Stomach smooth muscle (tissue), 2 donors: ENCODE results near the gene CARD11.
"Not testable (repeated sequence)": the region's sequence is repeated elsewhere in the genome, so short reads cannot be mapped to it uniquely, and the experiment has no call there.

Experiments
- H3K27ac ChIP-seq: one replicate; pipeline ENCODE4 v1.7.0; 2013; ENCODE audit warnings: mild to moderate bottlenecking, low read length, inconsistent platforms
- H3K27me3 ChIP-seq, 2 donors: one replicate each; pipeline ENCODE4 v1.7.0; 2013; ENCODE audit warnings: low read length in 2 of 2; ENCODE audit not compliant: insufficient read depth in 2 of 2, control insufficient read depth in 1 of 2
- H3K36me3 ChIP-seq, 2 donors: one replicate each; pipeline ENCODE4 v1.7.0; 2013; ENCODE audit warnings: low read length in 2 of 2; ENCODE audit not compliant: control insufficient read depth in 2 of 2, insufficient read depth in 2 of 2
- H3K4me1 ChIP-seq: one replicate; pipeline ENCODE4 v1.7.0; 2013; ENCODE audit warnings: low read length; ENCODE audit not compliant: control insufficient read depth, insufficient read depth
- H3K4me3 ChIP-seq, 2 donors: one replicate each; pipeline ENCODE4 v1.7.0; 2013; ENCODE audit warnings: low read length in 2 of 2
- H3K9ac ChIP-seq, 2 donors: one replicate each; pipeline ENCODE4 v1.7.0; 2013; ENCODE audit warnings: low read length in 2 of 2, mild to moderate bottlenecking in 1 of 2
- H3K9me3 ChIP-seq, 2 donors: one replicate each; pipeline ENCODE4 v1.7.0; 2013; ENCODE audit warnings: low read length in 2 of 2; ENCODE audit not compliant: control insufficient read depth in 2 of 2
- donor health status: healthy.
- donor health status: Pancreatic carcinoma.

Gene CARD11

GRCh38 chr7:3065724-3066143, 22.1 kb upstream of the CARD11 start:
- H3K9ac ChIP-seq, result no peak overlapping the region
- H3K36me3 ChIP-seq, result no peaks in the 10 kb centered on the region
- H3K9me3 ChIP-seq, result peaks cover 0 to 2% of the 10 kb centered on the region in 2 donors
- H3K4me1 ChIP-seq, result no peaks in the 10 kb centered on the region
- no peak overlapping the region for H3K4me3 ChIP-seq
- peaks cover 4 to 10% of the 10 kb centered on the region in 2 donors for H3K27me3 ChIP-seq
- no peak overlapping the region for H3K27ac ChIP-seq

GRCh38 chr7:3064067-3064466, 20.4 kb upstream of the CARD11 start:
- Histone ChIP-seq H3K4me3 (no peak overlapping the region), H3K4me1 (no peaks in the 10 kb centered on the region), H3K36me3 (no peaks in the 10 kb centered on the region), H3K27ac (no peak overlapping the region), H3K9ac (no peak overlapping the region), H3K9me3 (no peaks in the 10 kb centered on the region), H3K27me3 (peaks cover 4 to 10% of the 10 kb centered on the region in 2 donors)

- no peak overlapping the region for H3K4me3 ChIP-seq
- no peak overlapping the region for H3K27ac ChIP-seq
- H3K9me3 ChIP-seq, result no peaks in the 10 kb centered on the region
- no peak overlapping the region for H3K9ac ChIP-seq
- H3K36me3 ChIP-seq, result no peaks in the 10 kb centered on the region
- H3K4me1 ChIP-seq, result no peaks in the 10 kb centered on the region
- peaks cover 4 to 10% of the 10 kb centered on the region in 2 donors for H3K27me3 ChIP-seq
Measured at GRCh38 chr7:3063016-3063753, 19.5 kb upstream of the CARD11 start.

- H3K4me3 ChIP-seq, result peak overlapping the region; percentile 23 to 44
- no peak overlapping the region for H3K27ac ChIP-seq
- peaks cover 3 to 13% of the 10 kb centered on the region in 2 donors for H3K27me3 ChIP-seq
- H3K4me1 ChIP-seq, result peaks cover 7% of the 10 kb centered on the region
- no peaks in the 10 kb centered on the region for H3K36me3 ChIP-seq
- H3K9me3 ChIP-seq, result peaks cover 3% of the 10 kb centered on the region in 2 donors
- no peak overlapping the region for H3K9ac ChIP-seq
Measured at GRCh38 chr7:3057066-3057420, 13.4 kb upstream of the CARD11 start.

- Histone ChIP-seq H3K9me3 (peaks cover 3% of the 10 kb centered on the region in 2 donors), H3K27me3 (peaks cover 3 to 13% of the 10 kb centered on the region in 2 donors), H3K36me3 (no peaks in the 10 kb centered on the region), H3K27ac (no peak overlapping the region), H3K4me3 (peak overlapping the region; percentile 23 to 44), H3K4me1 (peaks cover 7% of the 10 kb centered on the region), H3K9ac (no peak overlapping the region)
Measured at GRCh38 chr7:3056234-3057065, 12.8 kb upstream of the CARD11 start.

- H3K27me3 ChIP-seq, result peaks cover 3 to 13% of the 10 kb centered on the region in 2 donors
- no peak overlapping the region for H3K4me3 ChIP-seq
- H3K9me3 ChIP-seq, result peaks cover 3% of the 10 kb centered on the region in 2 donors
- no peak overlapping the region for H3K9ac ChIP-seq
- no peak overlapping the region for H3K27ac ChIP-seq
- no peaks in the 10 kb centered on the region for H3K36me3 ChIP-seq
- H3K4me1 ChIP-seq, result peaks cover 7% of the 10 kb centered on the region
Measured at GRCh38 chr7:3055626-3056025, 12.0 kb upstream of the CARD11 start.

- Histone ChIP-seq H3K27ac (no peak overlapping the region), H3K4me3 (no peak overlapping the region), H3K4me1 (no peaks in the 10 kb centered on the region), H3K9me3 (no peaks in the 10 kb centered on the region), H3K36me3 (no peaks in the 10 kb centered on the region), H3K9ac (no peak overlapping the region), H3K27me3 (peaks cover 14% of the 10 kb centered on the region in 2 donors)
Measured at GRCh38 chr7:3042861-3043489, 692 bp downstream of the CARD11 start.

- Histone ChIP-seq H3K27ac (no peak overlapping the region), H3K9ac (no peak overlapping the region), H3K9me3 (no peaks in the 10 kb centered on the region), H3K27me3 (peaks cover 14% of the 10 kb centered on the region in 2 donors), H3K36me3 (no peaks in the 10 kb centered on the region), H3K4me3 (no peak overlapping the region), H3K4me1 (no peaks in the 10 kb centered on the region)
Measured at GRCh38 chr7:3041986-3042675, 1.5 kb downstream of the CARD11 start.

- H3K4me1 ChIP-seq, result no peaks in the 10 kb centered on the region
- no peak overlapping the region for H3K27ac ChIP-seq
- H3K9me3 ChIP-seq, result no peaks in the 10 kb centered on the region
- H3K36me3 ChIP-seq, result no peaks in the 10 kb centered on the region
- H3K9ac ChIP-seq, result no peak overlapping the region
- peaks cover 12 to 14% of the 10 kb centered on the region in 2 donors for H3K27me3 ChIP-seq
- H3K4me3 ChIP-seq, result no peak overlapping the region
Measured at GRCh38 chr7:3039787-3040186, 3.9 kb downstream of the CARD11 start.

- H3K9me3 ChIP-seq, H3K4me1 ChIP-seq, H3K36me3 ChIP-seq, H3K4me3 ChIP-seq, H3K9ac ChIP-seq, H3K27me3 ChIP-seq, H3K27ac ChIP-seq: not testable (repeated sequence)
Measured at GRCh38 chr7:3038011-3038410, 5.7 kb downstream of the CARD11 start.
